Type B pancreatic cell (in vitro differentiated cells): ENCODE results near the gene G6PC3. TPM values are rescaled to one million over a fixed set of nuclear protein-coding genes. Genes with fewer than 3 reads are reported as not detected.

ENCODE experiments used
- DNase-seq: peaks from one replicate; pipeline ENCODE4 v3.0.0; 2021; ENCODE audit warnings: mixed read lengths; ENCODE audit not compliant: unreplicated experiment; ENCODE audit errors: extremely low spot score
- H3K27ac Mint-ChIP-seq: 2 replicates; pipeline ENCODE4 v1.8.0; 2021; ENCODE audit warnings: mild to moderate bottlenecking, mixed read lengths
- H3K27me3 Mint-ChIP-seq: 2 replicates; pipeline ENCODE4 v1.8.0; 2021; ENCODE audit warnings: mixed read lengths
- H3K36me3 Mint-ChIP-seq: 2 replicates; pipeline ENCODE4 v1.8.0; 2021; ENCODE audit warnings: mixed read lengths
- H3K4me1 Mint-ChIP-seq: one replicate; pipeline ENCODE4 v1.8.0; 2021; ENCODE audit warnings: mixed read lengths; ENCODE audit not compliant: unreplicated experiment
- H3K4me3 Mint-ChIP-seq: 2 replicates; pipeline ENCODE4 v1.8.0; 2021; ENCODE audit warnings: mild to moderate bottlenecking, mixed read lengths
- H3K9me3 Mint-ChIP-seq: 2 replicates; pipeline ENCODE4 v1.8.0; 2021; ENCODE audit warnings: mixed read lengths
- CTCF ChIP-seq: fragments of 200-600 bp; sonication (generic); conservative IDR thresholded peaks from 2 replicates; pipeline ENCODE4 v1.5.0; 2021; ENCODE audit warnings: antibody characterized with exemption, mild to moderate bottlenecking
- total RNA-seq: library from RNA; stranded (reverse); gene quantifications from 2 replicates; pipeline ENCODE4 v1.2.1, GENCODE V29; 2021; ENCODE audit warnings: low replicate concordance

Gene G6PC3
- total RNA-seq, 1 donor from 2014 or later = 63.7 TPM

- no peaks in the 10 kb centered on the region for H3K27me3 Mint-ChIP-seq
- no peak for DNase-seq
- H3K36me3 Mint-ChIP-seq = peaks cover 6% of the 10 kb centered on the region
- peak overlapping the region; percentile 83 for H3K4me3 Mint-ChIP-seq
- peak overlapping the region; percentile 99 for H3K27ac Mint-ChIP-seq
- peaks cover 10% of the 10 kb centered on the region for H3K4me1 Mint-ChIP-seq
- no peak for TF ChIP-seq CTCF
- H3K9me3 Mint-ChIP-seq = no peaks in the 10 kb centered on the region
These were observed 32.5 kb downstream of the G6PC3 start for GRCh38 chr17:44102849-44103622.

GRCh38 chr17:44105483-44105882 is 34.9 kb downstream of the G6PC3 start:
- H3K4me3 Mint-ChIP-seq = no peak overlapping the region
- no peaks in the 10 kb centered on the region for H3K9me3 Mint-ChIP-seq
- no peak for DNase-seq
- H3K36me3 Mint-ChIP-seq = peaks cover 6% of the 10 kb centered on the region
- peaks cover 15% of the 10 kb centered on the region for H3K4me1 Mint-ChIP-seq
- H3K27me3 Mint-ChIP-seq = no peaks in the 10 kb centered on the region
- no peak for TF ChIP-seq CTCF
- no peak overlapping the region for H3K27ac Mint-ChIP-seq

- Mint-ChIP-seq H3K4me1 (peaks cover 15% of the 10 kb centered on the region), H3K27ac (no peak overlapping the region), H3K9me3 (no peaks in the 10 kb centered on the region), H3K27me3 (no peaks in the 10 kb centered on the region), H3K36me3 (peaks cover 6% of the 10 kb centered on the region), H3K4me3 (no peak overlapping the region)
- no peak for DNase-seq
- no peak for TF ChIP-seq CTCF
These were observed 35.4 kb downstream of the G6PC3 start for GRCh38 chr17:44105941-44106340.

GRCh38 chr17:44106801-44107200 is 36.3 kb downstream of the G6PC3 start:
- Mint-ChIP-seq H3K27me3 (no peaks in the 10 kb centered on the region), H3K4me1 (peaks cover 15% of the 10 kb centered on the region), H3K9me3 (no peaks in the 10 kb centered on the region), H3K36me3 (peaks cover 6% of the 10 kb centered on the region), H3K27ac (no peak overlapping the region), H3K4me3 (no peak overlapping the region)
- DNase-seq = no peak
- no peak for TF ChIP-seq CTCF

GRCh38 chr17:44108440-44109311 is 38.1 kb downstream of the G6PC3 start:
- Mint-ChIP-seq H3K36me3 (no peaks in the 10 kb centered on the region), H3K4me1 (peaks cover 9% of the 10 kb centered on the region), H3K27me3 (no peaks in the 10 kb centered on the region), H3K4me3 (peak overlapping the region; percentile 47), H3K9me3 (no peaks in the 10 kb centered on the region), H3K27ac (peak overlapping the region; percentile 87)
- DNase-seq = no peak
- TF ChIP-seq CTCF = no peak
